ENCODE measurements around the gene PTPRQ. TPM values are rescaled to one million over a fixed set of nuclear protein-coding genes. Genes with fewer than 3 reads are reported as not detected.

PTPRQ gene
- total RNA-seq, 1 donor from 2014 or later = not detected

DNA sequence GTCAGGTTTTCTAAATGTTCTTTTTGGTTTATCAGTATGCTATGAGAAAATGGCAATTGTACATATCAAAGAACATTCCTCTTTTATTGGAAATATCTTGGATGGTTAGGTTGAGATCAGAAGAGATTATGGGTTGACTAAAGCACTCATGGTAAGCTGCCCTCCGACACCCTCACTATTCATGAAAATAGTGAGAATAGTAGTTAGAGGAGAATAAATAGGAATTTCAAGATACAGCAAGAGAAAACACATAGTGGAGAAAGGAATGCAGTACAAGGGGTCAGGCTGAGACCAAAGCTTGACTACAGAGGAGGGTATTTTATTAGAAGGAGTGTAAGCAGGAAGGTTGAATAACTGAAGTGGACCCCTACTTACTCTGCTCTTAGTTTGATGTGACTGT is 112.5 kb downstream of the PTPRQ start:
- no peak overlapping the region for H3K27ac Mint-ChIP-seq (ENCODE audit: unreplicated experiment)
- no peaks in the 10 kb centered on the region for H3K27me3 Mint-ChIP-seq (ENCODE audit: low read depth)
- DNase-seq (ENCODE audit: low read depth, low spot score) = no peak
- H3K4me3 Mint-ChIP-seq = no peak overlapping the region
- TF ChIP-seq, protein P1, sequence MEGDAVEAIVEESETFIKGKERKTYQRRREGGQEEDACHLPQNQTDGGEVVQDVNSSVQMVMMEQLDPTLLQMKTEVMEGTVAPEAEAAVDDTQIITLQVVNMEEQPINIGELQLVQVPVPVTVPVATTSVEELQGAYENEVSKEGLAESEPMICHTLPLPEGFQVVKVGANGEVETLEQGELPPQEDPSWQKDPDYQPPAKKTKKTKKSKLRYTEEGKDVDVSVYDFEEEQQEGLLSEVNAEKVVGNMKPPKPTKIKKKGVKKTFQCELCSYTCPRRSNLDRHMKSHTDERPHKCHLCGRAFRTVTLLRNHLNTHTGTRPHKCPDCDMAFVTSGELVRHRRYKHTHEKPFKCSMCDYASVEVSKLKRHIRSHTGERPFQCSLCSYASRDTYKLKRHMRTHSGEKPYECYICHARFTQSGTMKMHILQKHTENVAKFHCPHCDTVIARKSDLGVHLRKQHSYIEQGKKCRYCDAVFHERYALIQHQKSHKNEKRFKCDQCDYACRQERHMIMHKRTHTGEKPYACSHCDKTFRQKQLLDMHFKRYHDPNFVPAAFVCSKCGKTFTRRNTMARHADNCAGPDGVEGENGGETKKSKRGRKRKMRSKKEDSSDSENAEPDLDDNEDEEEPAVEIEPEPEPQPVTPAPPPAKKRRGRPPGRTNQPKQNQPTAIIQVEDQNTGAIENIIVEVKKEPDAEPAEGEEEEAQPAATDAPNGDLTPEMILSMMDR (conservative IDR thresholded peaks at IDR 0.05) = no peak
- no peaks in the 10 kb centered on the region for H3K36me3 Mint-ChIP-seq (ENCODE audit: low read depth)
- no peaks in the 10 kb centered on the region for H3K9me3 Mint-ChIP-seq
- no peaks in the 10 kb centered on the region for H3K4me1 Mint-ChIP-seq

DNA sequence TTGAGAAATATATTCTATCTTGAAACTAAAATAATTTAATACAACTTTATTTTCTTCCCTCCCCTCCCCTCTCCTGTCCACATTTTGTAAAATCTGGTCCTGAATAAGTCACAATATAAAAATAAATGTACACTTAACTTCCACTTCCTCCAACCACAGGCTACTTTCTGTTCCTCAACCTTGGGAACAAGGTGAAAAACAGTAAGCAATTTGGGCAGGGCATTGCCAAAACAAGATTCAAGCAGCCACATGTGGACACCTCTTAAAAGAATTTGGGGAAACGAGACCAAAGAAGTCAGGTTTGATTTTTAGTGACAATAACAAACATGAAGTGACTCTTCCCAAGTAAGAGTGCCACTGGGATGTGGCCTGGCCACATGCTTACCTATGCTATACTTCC is 115.7 kb downstream of the PTPRQ start:
- no peaks in the 10 kb centered on the region for H3K9me3 Mint-ChIP-seq
- no peaks in the 10 kb centered on the region for H3K4me1 Mint-ChIP-seq
- H3K27me3 Mint-ChIP-seq (ENCODE audit: low read depth) = no peaks in the 10 kb centered on the region
- H3K27ac Mint-ChIP-seq (ENCODE audit: unreplicated experiment) = no peak overlapping the region
- TF ChIP-seq, protein P1 (conservative IDR thresholded peaks at IDR 0.05) = no peak
- no peaks in the 10 kb centered on the region for H3K36me3 Mint-ChIP-seq (ENCODE audit: low read depth)
- no peak overlapping the region for H3K4me3 Mint-ChIP-seq
- DNase-seq (ENCODE audit: low read depth, low spot score) = no peak

DNA sequence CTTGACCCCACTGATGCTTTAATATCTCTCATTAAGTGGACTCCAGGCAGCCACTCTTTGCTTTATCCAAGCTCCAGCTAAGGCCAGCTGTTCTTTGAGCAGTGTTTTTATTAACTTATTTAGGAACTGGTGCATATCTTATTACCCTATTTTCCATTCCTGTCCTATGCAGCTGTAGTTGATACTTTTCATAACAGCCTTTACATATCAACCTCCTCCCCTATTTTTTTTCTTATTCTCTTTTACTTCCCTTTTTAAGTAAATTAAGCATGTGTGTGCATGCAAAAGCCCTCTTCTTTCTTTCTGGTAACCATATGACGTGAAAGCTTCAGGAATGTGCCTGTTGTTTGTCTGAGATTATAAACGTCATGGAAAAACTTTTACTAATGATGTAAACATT is 121.2 kb downstream of the PTPRQ start:
- H3K27ac Mint-ChIP-seq (ENCODE audit: unreplicated experiment) = no peak overlapping the region
- H3K4me1 Mint-ChIP-seq = no peaks in the 10 kb centered on the region
- no peak for DNase-seq (ENCODE audit: low read depth, low spot score)
- TF ChIP-seq, protein P1 (conservative IDR thresholded peaks at IDR 0.05) = no peak
- no peaks in the 10 kb centered on the region for H3K27me3 Mint-ChIP-seq (ENCODE audit: low read depth)
- peaks cover 3% of the 10 kb centered on the region for H3K9me3 Mint-ChIP-seq
- H3K36me3 Mint-ChIP-seq (ENCODE audit: low read depth) = no peaks in the 10 kb centered on the region
- no peak overlapping the region for H3K4me3 Mint-ChIP-seq

DNA sequence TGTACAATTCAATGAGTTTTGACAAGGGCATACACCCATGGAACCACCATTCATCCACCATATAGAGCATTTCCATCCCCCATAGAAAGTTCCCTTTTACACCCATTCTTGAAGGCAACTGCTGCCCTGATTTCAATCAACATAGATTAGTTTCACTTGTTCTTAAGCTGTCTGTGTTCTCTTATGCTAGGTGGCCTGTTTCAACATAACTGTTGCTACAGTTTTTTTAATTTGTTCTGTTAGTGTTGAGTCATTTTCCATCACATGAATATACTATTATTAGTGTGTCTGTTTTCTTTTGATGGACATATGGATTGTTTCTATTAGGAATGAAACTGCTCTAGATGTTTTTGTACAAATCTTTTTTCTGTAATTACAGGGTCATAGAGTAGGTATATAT is 123.4 kb downstream of the PTPRQ start:
- Mint-ChIP-seq H3K9me3 (peaks cover 3% of the 10 kb centered on the region), H3K36me3 (ENCODE audit: low read depth) (no peaks in the 10 kb centered on the region), H3K4me1 (no peaks in the 10 kb centered on the region), H3K4me3 (no peak overlapping the region), H3K27me3 (ENCODE audit: low read depth) (no peaks in the 10 kb centered on the region), H3K27ac (ENCODE audit: unreplicated experiment) (no peak overlapping the region)
- TF ChIP-seq, protein P1 (conservative IDR thresholded peaks at IDR 0.05) = no peak
- DNase-seq (ENCODE audit: low read depth, low spot score) = no peak

DNA sequence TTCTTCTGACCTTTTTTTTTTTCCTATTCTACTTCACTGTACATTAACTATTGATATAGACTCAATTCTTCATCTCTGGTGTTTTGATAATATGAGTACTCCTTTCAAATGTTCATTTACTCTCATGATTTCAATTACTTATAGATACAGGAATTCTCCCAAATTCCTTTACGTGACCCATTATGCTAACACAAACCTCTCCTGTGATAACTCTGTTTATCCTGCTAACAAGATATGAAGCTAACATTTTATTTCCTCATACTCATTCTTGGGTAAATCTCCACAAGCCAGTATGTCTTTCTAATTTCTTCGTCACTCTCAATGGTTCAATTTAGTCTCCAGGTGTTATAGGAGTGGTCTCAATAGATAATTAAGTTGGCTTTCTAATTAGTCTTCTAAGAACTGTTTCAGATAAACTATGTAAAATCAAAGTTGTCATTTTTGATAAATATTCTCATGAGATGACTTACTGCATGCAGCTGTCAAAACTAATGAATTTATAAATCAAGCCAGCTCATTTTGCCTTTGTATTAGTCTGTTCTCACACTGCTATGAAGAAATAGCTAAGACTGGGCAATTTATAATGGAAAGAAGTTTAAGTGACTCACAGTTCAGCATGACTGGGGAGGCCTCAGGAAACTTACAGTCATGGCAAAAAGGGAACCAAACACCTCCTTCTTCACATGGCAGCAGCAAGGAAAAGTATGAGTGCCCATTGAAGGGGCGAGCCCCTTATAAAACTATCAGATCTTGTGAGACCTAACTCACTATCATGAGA is 132.8 kb downstream of the PTPRQ start:
- no peaks in the 10 kb centered on the region for H3K36me3 Mint-ChIP-seq (ENCODE audit: low read depth)
- DNase-seq (ENCODE audit: low read depth, low spot score) = no peak

More for the DNA sequence above, 132.8 kb downstream of the PTPRQ start:
- Mint-ChIP-seq H3K9me3 (no peaks in the 10 kb centered on the region), H3K4me1 (no peaks in the 10 kb centered on the region), H3K27ac (ENCODE audit: unreplicated experiment) (no peak overlapping the region), H3K4me3 (no peak overlapping the region), H3K27me3 (ENCODE audit: low read depth) (no peaks in the 10 kb centered on the region)
- TF ChIP-seq, protein P1 (conservative IDR thresholded peaks at IDR 0.05) = no peak
